GM12864 (cell line): Measurements from ENCODE around the gene ACSF2.

Source experiments
- DNase-seq: peaks from one replicate; pipeline ENCODE4 v3.0.0-alpha.2; 2011; ENCODE audit warnings: low read depth
- H3K4me3 ChIP-seq: 2 replicates; pipeline ENCODE4 v1.5.1; 2011; ENCODE audit warnings: mild to moderate bottlenecking, low read depth, low read length, control low read depth
- TF ChIP-seq, protein P1 (sequence below): IDR thresholded peaks from 2 replicates; pipeline ENCODE4 v1.5.1; 2011; ENCODE audit warnings: low read depth, mild to moderate bottlenecking, moderate library complexity, low read length, control low read depth, inconsistent platforms; ENCODE audit errors: missing control alignments

ACSF2 gene

GRCh38 chr17:50443505-50443974, 17.5 kb downstream of the ACSF2 start:
- TF ChIP-seq, protein P1, sequence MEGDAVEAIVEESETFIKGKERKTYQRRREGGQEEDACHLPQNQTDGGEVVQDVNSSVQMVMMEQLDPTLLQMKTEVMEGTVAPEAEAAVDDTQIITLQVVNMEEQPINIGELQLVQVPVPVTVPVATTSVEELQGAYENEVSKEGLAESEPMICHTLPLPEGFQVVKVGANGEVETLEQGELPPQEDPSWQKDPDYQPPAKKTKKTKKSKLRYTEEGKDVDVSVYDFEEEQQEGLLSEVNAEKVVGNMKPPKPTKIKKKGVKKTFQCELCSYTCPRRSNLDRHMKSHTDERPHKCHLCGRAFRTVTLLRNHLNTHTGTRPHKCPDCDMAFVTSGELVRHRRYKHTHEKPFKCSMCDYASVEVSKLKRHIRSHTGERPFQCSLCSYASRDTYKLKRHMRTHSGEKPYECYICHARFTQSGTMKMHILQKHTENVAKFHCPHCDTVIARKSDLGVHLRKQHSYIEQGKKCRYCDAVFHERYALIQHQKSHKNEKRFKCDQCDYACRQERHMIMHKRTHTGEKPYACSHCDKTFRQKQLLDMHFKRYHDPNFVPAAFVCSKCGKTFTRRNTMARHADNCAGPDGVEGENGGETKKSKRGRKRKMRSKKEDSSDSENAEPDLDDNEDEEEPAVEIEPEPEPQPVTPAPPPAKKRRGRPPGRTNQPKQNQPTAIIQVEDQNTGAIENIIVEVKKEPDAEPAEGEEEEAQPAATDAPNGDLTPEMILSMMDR, result no peak
- DNase-seq, result no peak
- no peak overlapping the region for H3K4me3 ChIP-seq

DNA sequence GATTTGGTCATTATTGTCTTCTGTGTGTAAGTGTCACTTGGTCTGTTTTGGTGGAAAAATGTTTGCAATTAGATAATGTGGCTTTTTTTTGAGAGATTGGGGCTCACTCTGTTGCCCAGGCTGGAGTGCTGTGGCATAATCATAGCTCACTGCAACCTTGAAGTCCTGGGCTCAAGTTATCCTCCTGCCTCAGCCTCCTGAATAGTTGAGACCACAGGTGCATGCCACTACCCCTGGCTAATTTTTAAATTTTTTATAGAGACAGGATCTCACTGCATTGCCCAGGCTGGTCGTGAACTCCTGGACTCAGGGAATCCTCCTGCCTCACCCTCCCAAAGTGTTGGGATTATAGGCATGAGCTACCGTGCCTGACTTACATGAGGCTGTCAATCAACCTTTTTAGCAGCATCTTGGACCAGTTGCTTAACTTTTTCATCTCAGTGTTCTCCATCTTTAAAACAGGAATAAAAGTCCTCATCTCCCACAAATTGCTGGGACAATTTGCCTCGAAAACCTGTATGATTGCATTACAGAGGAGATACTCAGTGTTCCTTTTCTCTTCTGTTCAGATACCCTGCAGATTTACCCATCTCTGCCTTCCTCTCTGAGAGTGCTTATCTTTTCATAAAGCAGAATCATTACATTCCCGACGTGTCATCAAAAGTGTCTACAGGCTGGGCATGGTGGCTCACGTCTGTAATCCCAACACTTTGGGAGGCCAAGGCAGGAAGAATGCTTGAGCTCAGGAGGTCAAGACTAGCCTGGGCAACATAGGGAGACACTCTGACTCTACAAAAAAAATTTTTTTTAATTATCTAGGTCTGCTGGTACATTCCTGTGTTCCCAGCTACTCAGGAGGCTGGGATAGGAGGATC, 19.1 kb downstream of the ACSF2 start:
- no peak for DNase-seq
- no peak overlapping the region for H3K4me3 ChIP-seq
- TF ChIP-seq, protein P1, result no peak

- no peak overlapping the region for H3K4me3 ChIP-seq
- TF ChIP-seq, protein P1, result no peak
- no peak for DNase-seq
Measured at GRCh38 chr17:50445730-50446325, 19.8 kb downstream of the ACSF2 start.

- TF ChIP-seq, protein P1, result no peak
- DNase-seq, result no peak
- no peak overlapping the region for H3K4me3 ChIP-seq
Measured at GRCh38 chr17:50447870-50448595, 22.0 kb downstream of the ACSF2 start.

DNA sequence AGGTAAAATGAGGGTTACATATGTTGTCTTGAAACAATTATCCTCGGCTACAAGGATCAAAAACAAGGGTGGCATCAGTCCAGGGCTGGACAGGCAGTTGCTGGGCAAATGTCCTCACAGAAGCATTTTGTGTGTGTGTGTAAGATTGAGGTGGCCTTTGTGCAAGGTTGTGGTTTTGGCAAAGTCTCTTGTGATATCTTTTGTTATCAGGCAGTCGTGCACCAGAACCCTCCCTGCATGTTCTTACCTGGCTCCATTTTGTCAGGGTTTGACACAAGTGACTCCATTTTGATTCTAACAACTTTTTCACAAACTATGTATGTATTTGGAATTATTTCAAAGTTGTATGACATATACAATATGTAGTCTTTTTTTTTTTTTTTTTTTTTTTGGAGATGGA, 22.6 kb downstream of the ACSF2 start:
- no peak overlapping the region for H3K4me3 ChIP-seq
- no peak for DNase-seq
- TF ChIP-seq, protein P1, result no peak

DNA sequence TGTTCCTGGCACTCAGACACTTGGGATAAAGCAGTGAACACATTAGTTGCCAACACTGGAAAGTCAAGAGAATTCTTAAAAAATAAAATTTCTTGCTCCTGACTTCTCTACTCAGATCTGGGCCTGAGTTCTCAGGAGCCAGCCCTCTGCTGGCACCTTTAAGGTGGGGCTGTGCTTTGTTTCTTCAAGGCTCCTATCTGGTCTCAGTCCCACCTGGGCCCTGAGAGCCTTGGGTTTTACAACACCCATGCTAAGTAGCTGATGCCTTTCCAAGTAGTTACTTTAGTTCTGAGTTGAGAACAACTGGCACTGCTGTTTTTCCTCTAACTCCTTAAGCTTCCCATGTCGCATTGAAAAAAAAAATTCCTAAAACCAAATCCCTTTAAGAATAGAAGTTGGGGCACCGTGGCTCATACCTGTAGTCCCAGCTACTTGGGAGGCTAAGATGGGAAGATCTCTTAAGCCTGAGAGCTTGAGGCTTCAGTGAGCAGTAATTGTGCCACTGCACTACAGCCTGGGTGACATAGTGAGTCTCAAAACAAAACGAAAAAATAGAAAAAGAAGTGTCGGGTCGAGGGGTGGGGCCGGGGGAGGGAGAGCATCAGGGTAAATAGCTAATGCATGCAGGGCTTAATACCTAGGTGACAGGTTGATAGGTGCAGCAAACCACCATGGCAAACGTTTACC, 26.1 kb downstream of the ACSF2 start:
- no peak for DNase-seq
- no peak overlapping the region for H3K4me3 ChIP-seq
- TF ChIP-seq, protein P1, result no peak
